ENCODE results near the gene TMEM45A.

DNA sequence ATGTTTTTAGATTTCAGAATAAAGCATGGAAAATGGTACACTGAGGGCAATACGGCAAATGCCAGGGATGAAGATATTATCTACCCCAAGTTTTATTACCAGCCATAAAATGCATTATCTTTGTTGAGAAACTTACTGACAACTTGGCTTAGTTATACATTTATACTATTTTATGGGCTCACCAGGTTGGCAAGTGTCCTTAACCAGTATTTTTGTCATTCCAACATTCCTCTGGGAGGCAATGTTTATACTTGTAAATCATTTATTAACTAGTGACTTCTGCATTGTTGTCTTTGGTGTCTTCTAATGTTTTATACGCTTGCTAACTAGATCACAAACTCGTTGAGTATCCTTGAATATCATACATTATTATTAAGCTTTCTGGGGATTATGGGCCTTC is 99.0 kb downstream of the TMEM45A start:
- TF ChIP-seq, protein P1, sequence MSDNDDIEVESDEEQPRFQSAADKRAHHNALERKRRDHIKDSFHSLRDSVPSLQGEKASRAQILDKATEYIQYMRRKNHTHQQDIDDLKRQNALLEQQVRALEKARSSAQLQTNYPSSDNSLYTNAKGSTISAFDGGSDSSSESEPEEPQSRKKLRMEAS (CRISPR knock-in tag; IDR thresholded peaks at IDR 0.05), result no peak
- TF ChIP-seq, protein P2, sequence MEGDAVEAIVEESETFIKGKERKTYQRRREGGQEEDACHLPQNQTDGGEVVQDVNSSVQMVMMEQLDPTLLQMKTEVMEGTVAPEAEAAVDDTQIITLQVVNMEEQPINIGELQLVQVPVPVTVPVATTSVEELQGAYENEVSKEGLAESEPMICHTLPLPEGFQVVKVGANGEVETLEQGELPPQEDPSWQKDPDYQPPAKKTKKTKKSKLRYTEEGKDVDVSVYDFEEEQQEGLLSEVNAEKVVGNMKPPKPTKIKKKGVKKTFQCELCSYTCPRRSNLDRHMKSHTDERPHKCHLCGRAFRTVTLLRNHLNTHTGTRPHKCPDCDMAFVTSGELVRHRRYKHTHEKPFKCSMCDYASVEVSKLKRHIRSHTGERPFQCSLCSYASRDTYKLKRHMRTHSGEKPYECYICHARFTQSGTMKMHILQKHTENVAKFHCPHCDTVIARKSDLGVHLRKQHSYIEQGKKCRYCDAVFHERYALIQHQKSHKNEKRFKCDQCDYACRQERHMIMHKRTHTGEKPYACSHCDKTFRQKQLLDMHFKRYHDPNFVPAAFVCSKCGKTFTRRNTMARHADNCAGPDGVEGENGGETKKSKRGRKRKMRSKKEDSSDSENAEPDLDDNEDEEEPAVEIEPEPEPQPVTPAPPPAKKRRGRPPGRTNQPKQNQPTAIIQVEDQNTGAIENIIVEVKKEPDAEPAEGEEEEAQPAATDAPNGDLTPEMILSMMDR (IDR thresholded peaks at IDR 0.05), result no peak
- TF ChIP-seq, protein P3, sequence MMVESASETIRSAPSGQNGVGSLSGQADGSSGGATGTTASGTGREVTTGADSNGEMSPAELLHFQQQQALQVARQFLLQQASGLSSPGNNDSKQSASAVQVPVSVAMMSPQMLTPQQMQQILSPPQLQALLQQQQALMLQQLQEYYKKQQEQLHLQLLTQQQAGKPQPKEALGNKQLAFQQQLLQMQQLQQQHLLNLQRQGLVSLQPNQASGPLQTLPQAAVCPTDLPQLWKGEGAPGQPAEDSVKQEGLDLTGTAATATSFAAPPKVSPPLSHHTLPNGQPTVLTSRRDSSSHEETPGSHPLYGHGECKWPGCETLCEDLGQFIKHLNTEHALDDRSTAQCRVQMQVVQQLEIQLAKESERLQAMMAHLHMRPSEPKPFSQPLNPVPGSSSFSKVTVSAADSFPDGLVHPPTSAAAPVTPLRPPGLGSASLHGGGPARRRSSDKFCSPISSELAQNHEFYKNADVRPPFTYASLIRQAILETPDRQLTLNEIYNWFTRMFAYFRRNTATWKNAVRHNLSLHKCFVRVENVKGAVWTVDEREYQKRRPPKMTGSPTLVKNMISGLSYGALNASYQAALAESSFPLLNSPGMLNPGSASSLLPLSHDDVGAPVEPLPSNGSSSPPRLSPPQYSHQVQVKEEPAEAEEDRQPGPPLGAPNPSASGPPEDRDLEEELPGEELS (CRISPR knock-in tag; IDR thresholded peaks at IDR 0.05), result no peak
- TF ChIP-seq ESRRA (CRISPR knock-in tag; IDR thresholded peaks at IDR 0.05; ENCODE audit: borderline replicate concordance) (no peak), ATF1 (CRISPR knock-in tag; IDR thresholded peaks at IDR 0.05) (no peak)
- TF ChIP-seq, protein P4, sequence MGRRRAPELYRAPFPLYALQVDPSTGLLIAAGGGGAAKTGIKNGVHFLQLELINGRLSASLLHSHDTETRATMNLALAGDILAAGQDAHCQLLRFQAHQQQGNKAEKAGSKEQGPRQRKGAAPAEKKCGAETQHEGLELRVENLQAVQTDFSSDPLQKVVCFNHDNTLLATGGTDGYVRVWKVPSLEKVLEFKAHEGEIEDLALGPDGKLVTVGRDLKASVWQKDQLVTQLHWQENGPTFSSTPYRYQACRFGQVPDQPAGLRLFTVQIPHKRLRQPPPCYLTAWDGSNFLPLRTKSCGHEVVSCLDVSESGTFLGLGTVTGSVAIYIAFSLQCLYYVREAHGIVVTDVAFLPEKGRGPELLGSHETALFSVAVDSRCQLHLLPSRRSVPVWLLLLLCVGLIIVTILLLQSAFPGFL (CRISPR knock-in tag; IDR thresholded peaks at IDR 0.05; ENCODE audit: borderline replicate concordance), result no peak
